ENCODE results near the gene LTA4H.

GRCh38 chr12:96068636-96069035 is 33.2 kb upstream of the LTA4H start:
- no peak for TF ChIP-seq CTCF (conservative IDR thresholded peaks at IDR 0.05; ENCODE audit: low read depth, low read length)
- no peak for TF ChIP-seq ELK1 (IDR thresholded peaks at IDR 0.05; ENCODE audit: borderline replicate concordance, low read depth, low read length)
- no peak for TF ChIP-seq POLR2A (IDR thresholded peaks at IDR 0.05; ENCODE audit: low read depth, low read length)
- TF ChIP-seq RFX5 (IDR thresholded peaks at IDR 0.05; ENCODE audit: low read depth, low read length) = no peak
- no peak for TF ChIP-seq RCOR1 (IDR thresholded peaks at IDR 0.05; ENCODE audit: insufficient replicate concordance, low read length)
- no peak for TF ChIP-seq CEBPB (IDR thresholded peaks at IDR 0.05; ENCODE audit: low read depth, low read length)
- TF ChIP-seq SMC3 (IDR thresholded peaks at IDR 0.05; ENCODE audit: low read depth, low read length) = no peak
- no peak for TF ChIP-seq RAD21 (IDR thresholded peaks at IDR 0.05; ENCODE audit: low read length)

All from IMR-90 (cell line).